Progenitor cell of endocrine pancreas (in vitro differentiated cells): ENCODE results near the gene SPSB1. TPM values are rescaled to one million over a fixed set of nuclear protein-coding genes. Genes with fewer than 3 reads are reported as not detected.

ENCODE experiments used
- DNase-seq: peaks from one replicate; pipeline ENCODE4 v3.0.0; 2021; ENCODE audit warnings: low spot score; ENCODE audit not compliant: unreplicated experiment
- H3K27ac Mint-ChIP-seq: 2 replicates; pipeline ENCODE4 v1.8.0; 2021; ENCODE audit warnings: mild to moderate bottlenecking, moderate library complexity, mixed read lengths
- H3K27me3 Mint-ChIP-seq: 2 replicates; pipeline ENCODE4 v1.8.0; 2021; ENCODE audit warnings: mixed read lengths
- H3K36me3 Mint-ChIP-seq: 2 replicates; pipeline ENCODE4 v1.8.0; 2022; ENCODE audit warnings: mixed read lengths; ENCODE audit not compliant: insufficient read depth
- H3K4me1 Mint-ChIP-seq: 2 replicates; pipeline ENCODE4 v1.8.0; 2021; ENCODE audit warnings: low read depth, mixed read lengths
- H3K4me3 Mint-ChIP-seq: 2 replicates; pipeline ENCODE4 v1.8.0; 2021; ENCODE audit warnings: low read depth, mild to moderate bottlenecking, moderate library complexity, mixed read lengths
- H3K9me3 Mint-ChIP-seq: 2 replicates; pipeline ENCODE4 v1.8.0; 2021; ENCODE audit warnings: low read depth, mixed read lengths
- CTCF ChIP-seq: fragments of 200-600 bp; sonication (generic); IDR thresholded peaks from one replicate; pipeline ENCODE4 v1.5.0; 2021; ENCODE audit warnings: antibody characterized with exemption, mild to moderate bottlenecking; ENCODE audit not compliant: unreplicated experiment
- total RNA-seq: library from RNA; stranded (reverse); gene quantifications from 2 replicates; pipeline ENCODE4 v1.2.1, GENCODE V29; 2021

The SPSB1 gene
- total RNA-seq, 1 donor from 2014 or later: 6.6 TPM

- no peak for DNase-seq
- Mint-ChIP-seq H3K4me3 (no peak overlapping the region), H3K27ac (no peak overlapping the region), H3K36me3 (peaks cover 3% of the 10 kb centered on the region), H3K27me3 (no peaks in the 10 kb centered on the region), H3K4me1 (peaks cover 8% of the 10 kb centered on the region), H3K9me3 (no peaks in the 10 kb centered on the region)
- TF ChIP-seq CTCF: no peak
Measured at GRCh38 chr1:9303916-9304315, 11.2 kb downstream of the SPSB1 start.

- TF ChIP-seq CTCF: no peak
- H3K27ac Mint-ChIP-seq: peak overlapping the region; percentile 9
- no peaks in the 10 kb centered on the region for H3K27me3 Mint-ChIP-seq
- peaks cover 6% of the 10 kb centered on the region for H3K4me1 Mint-ChIP-seq
- no peaks in the 10 kb centered on the region for H3K9me3 Mint-ChIP-seq
- peaks cover 3% of the 10 kb centered on the region for H3K36me3 Mint-ChIP-seq
- no peak overlapping the region for H3K4me3 Mint-ChIP-seq
- DNase-seq: no peak
Measured at GRCh38 chr1:9305216-9305615, 12.5 kb downstream of the SPSB1 start.

- DNase-seq: no peak
- no peak overlapping the region for H3K4me3 Mint-ChIP-seq
- H3K4me1 Mint-ChIP-seq: peaks cover 1% of the 10 kb centered on the region
- no peaks in the 10 kb centered on the region for H3K27me3 Mint-ChIP-seq
- no peaks in the 10 kb centered on the region for H3K9me3 Mint-ChIP-seq
- no peak for TF ChIP-seq CTCF
- no peaks in the 10 kb centered on the region for H3K36me3 Mint-ChIP-seq
- H3K27ac Mint-ChIP-seq: no peak overlapping the region
Measured at GRCh38 chr1:9306006-9306405, 13.3 kb downstream of the SPSB1 start.

GRCh38 chr1:9307303-9307702 is 14.6 kb downstream of the SPSB1 start:
- TF ChIP-seq CTCF: no peak
- Mint-ChIP-seq H3K4me1 (peaks cover 1% of the 10 kb centered on the region), H3K36me3 (no peaks in the 10 kb centered on the region), H3K9me3 (no peaks in the 10 kb centered on the region), H3K4me3 (no peak overlapping the region), H3K27ac (no peak overlapping the region), H3K27me3 (no peaks in the 10 kb centered on the region)
- DNase-seq: no peak

GRCh38 chr1:9308236-9308785 is 15.6 kb downstream of the SPSB1 start:
- no peaks in the 10 kb centered on the region for H3K9me3 Mint-ChIP-seq
- H3K4me3 Mint-ChIP-seq: no peak overlapping the region
- H3K27ac Mint-ChIP-seq: no peak overlapping the region
- DNase-seq: no peak
- no peak for TF ChIP-seq CTCF
- no peaks in the 10 kb centered on the region for H3K36me3 Mint-ChIP-seq
- H3K4me1 Mint-ChIP-seq: no peaks in the 10 kb centered on the region
- no peaks in the 10 kb centered on the region for H3K27me3 Mint-ChIP-seq
